ENCODE data around the gene PRMT3.

PRMT3 gene

GRCh38 chr11:20558741-20559140, 171.2 kb downstream of the PRMT3 start:
- DNase-seq (ENCODE audit: low read depth): no peak
- TF ChIP-seq CTCF (IDR thresholded peaks at IDR 0.05; ENCODE audit: insufficient read depth, low read depth, low read length, missing control alignments): no peak

More at GRCh38 chr11:20558741-20559140, 171.2 kb downstream of the PRMT3 start:
- no peak overlapping the region for H3K4me3 ChIP-seq (ENCODE audit: low read length)

Data from epithelial cell of esophagus (primary cell).